GM12878 (cell line): ENCODE results near the gene MOG. TPM values are rescaled to one million over a fixed set of nuclear protein-coding genes. Genes with fewer than 3 reads are reported as not detected.
A peak's percentile ranks its signal among the peaks of the same experiment; 100 is the strongest.

ENCODE experiments used
- ATAC-seq: fragments of 200-7000 bp; cut with Tn5 transposase; 3 replicates; pipeline ENCODE4 v1.9.1; 2020; ENCODE audit warnings: mild to moderate bottlenecking, moderate library complexity
- BruUV-seq: library from RNA; stranded (reverse); fragments of 400-500 nt; replicated peaks from 2 replicates; lab custom pipeline; 2021; lab: Mats Ljungman, UMichigan
- CTCF ChIA-PET: fragments of 300-600 bp; sonication (Branson Sonifier 250); formaldehyde crosslinking; extraction: SDS; loops from one replicate; lab custom pipeline; 2021; ENCODE audit warnings: inconsistent platforms; lab: Yijun Ruan, JAX
- POLR2A ChIA-PET: fragments of 350-600 bp; formaldehyde crosslinking; extraction: SDS; loops from one replicate; lab custom pipeline; 2021; ENCODE audit warnings: inconsistent platforms; lab: Charles Lee
- RAD21 ChIA-PET: fragments of 300-600 bp; sonication (Branson Sonifier 250); formaldehyde crosslinking; loops from one replicate; lab custom pipeline; 2023; ENCODE audit warnings: antibody characterized with exemption; ENCODE audit not compliant: unreplicated experiment; lab: Charles Lee
- SMC1A ChIA-PET: fragments of 300-600 bp; sonication (Branson Sonifier 250); formaldehyde crosslinking; loops from one replicate; lab custom pipeline; 2023; ENCODE audit not compliant: unreplicated experiment, uncharacterized antibody; lab: Charles Lee
- DNase-seq: peaks from one replicate; pipeline ENCODE4 v3.0.0-alpha.2; 2011; ENCODE audit warnings: low read depth, low spot score
- FAIRE-seq: peaks from 3 replicates; lab custom pipeline; 2011; peaks lifted over from hg19 to GRCh38; lab: Jason Lieb, UNC
- H2AFZ ChIP-seq: 2 replicates; pipeline ENCODE4 v1.6.0; 2011; ENCODE audit warnings: low read depth, low read length, control low read depth; ENCODE audit not compliant: control insufficient read depth
- H3K27ac ChIP-seq: 2 replicates; pipeline ENCODE4 v1.5.1; 2011; ENCODE audit warnings: control low read depth; ENCODE audit not compliant: control insufficient read depth, insufficient read depth
- H3K27me3 ChIP-seq, 2 experiments: replicated peaks in 1 of 2; 2 replicates each; pipeline versions ENCODE4 v1.6.0 to v1.6.1; 2011; ENCODE audit warnings: low read length in 1 of 2; ENCODE audit not compliant: control insufficient read depth in 2 of 2, insufficient read depth in 2 of 2
- H3K36me3 ChIP-seq, 2 experiments: 2 replicates each; pipeline ENCODE4 v1.5.1; 2011; ENCODE audit warnings: low read length in 1 of 2; ENCODE audit not compliant: control insufficient read depth in 2 of 2, insufficient read depth in 2 of 2
- H3K4me1 ChIP-seq: 2 replicates; pipeline ENCODE4 v1.6.1; 2011; ENCODE audit warnings: mild to moderate bottlenecking, low read length, moderate library complexity, mixed read lengths; ENCODE audit not compliant: control insufficient read depth, insufficient read depth
- H3K4me2 ChIP-seq: 2 replicates; pipeline ENCODE4 v1.6.0; 2011; ENCODE audit warnings: control low read depth; ENCODE audit not compliant: control insufficient read depth, insufficient read depth
- H3K4me3 ChIP-seq: fragments of 200-600 bp; sonication (generic); 2 replicates; pipeline ENCODE4 v1.5.1; 2016
- H3K79me2 ChIP-seq: 2 replicates; pipeline ENCODE4 v1.6.0; 2011; ENCODE audit warnings: low read length; ENCODE audit not compliant: control insufficient read depth, insufficient read depth
- H3K9ac ChIP-seq: 2 replicates; pipeline ENCODE4 v1.8.0; 2011; ENCODE audit warnings: low read length, control low read depth, mixed read lengths; ENCODE audit not compliant: control insufficient read depth, insufficient read depth
- H3K9me3 ChIP-seq: replicated peaks from 3 replicates; pipeline ENCODE4 v1.5.1; 2011; ENCODE audit warnings: mild to moderate bottlenecking, low read length; ENCODE audit not compliant: control insufficient read depth, insufficient read depth
- H4K20me1 ChIP-seq: 2 replicates; pipeline ENCODE4 v1.6.0; 2011; ENCODE audit not compliant: control insufficient read depth, insufficient read depth
- CBX3 ChIP-seq: fragments of 200-600 bp; sonication (generic); IDR thresholded peaks from 2 replicates; pipeline ENCODE4 v1.6.1; 2016; ENCODE audit warnings: low read depth, borderline replicate concordance
- CTCF ChIP-seq, 3 experiments: IDR thresholded peaks in 2 of 3; conservative IDR thresholded peaks in 1 of 3; 2 replicates each; pipeline ENCODE4 v1.5.1; 2011; ENCODE audit warnings: low read depth in 3 of 3, low read length in 3 of 3, mild to moderate bottlenecking in 3 of 3, control low read depth in 2 of 3, moderate library complexity in 2 of 3, inconsistent platforms in 1 of 3, mixed read lengths in 1 of 3; ENCODE audit not compliant: control insufficient read depth in 2 of 3, insufficient read depth in 1 of 3; ENCODE audit errors: extremely low read depth in 1 of 3
- EED ChIP-seq: sonication (generic); IDR thresholded peaks from 2 replicates; pipeline ENCODE4 v1.6.1; 2016; ENCODE audit warnings: antibody characterized with exemption, low read depth
- IKZF1 ChIP-seq: fragments of 450-650 bp; conservative IDR thresholded peaks from 2 replicates; pipeline ENCODE4 v1.6.1; 2017; ENCODE audit warnings: antibody characterized with exemption, mild to moderate bottlenecking
- IRF3 ChIP-seq: fragments of 450-650 bp; IDR thresholded peaks from 2 replicates; pipeline ENCODE4 v1.6.1; 2014; ENCODE audit warnings: mild to moderate bottlenecking
- NFIC ChIP-seq: IDR thresholded peaks from 2 replicates; pipeline ENCODE4 v1.6.1; 2012; ENCODE audit warnings: low read depth, mild to moderate bottlenecking, inconsistent platforms, low read length, moderate library complexity
- PBX3 ChIP-seq: IDR thresholded peaks from 2 replicates; pipeline ENCODE4 v1.6.1; 2011; ENCODE audit warnings: mild to moderate bottlenecking, low read depth, low read length, moderate library complexity; ENCODE audit not compliant: insufficient replicate concordance
- RAD21 ChIP-seq: IDR thresholded peaks from 2 replicates; pipeline ENCODE4 v1.6.1; 2011; ENCODE audit warnings: mild to moderate bottlenecking, low read depth, low read length, moderate library complexity; ENCODE audit not compliant: insufficient read depth
- RCOR1 ChIP-seq: conservative IDR thresholded peaks from 2 replicates; pipeline ENCODE4 v1.6.1; 2012; ENCODE audit warnings: low read depth, low read length, improper control_type of control experiment
- RELA ChIP-seq: fragments of 450-650 bp; IDR thresholded peaks from 2 replicates; pipeline ENCODE4 v1.8.0; 2014; ENCODE audit warnings: borderline replicate concordance; ENCODE audit not compliant: partially characterized antibody
- SMC3 ChIP-seq: IDR thresholded peaks from 2 replicates; pipeline ENCODE4 v1.6.1; 2011; ENCODE audit warnings: low read length, improper control_type of control experiment, borderline replicate concordance
- YY1 ChIP-seq: IDR thresholded peaks from 2 replicates; pipeline ENCODE4 v1.6.1; 2011; ENCODE audit warnings: low read depth, mild to moderate bottlenecking, low read length
- WGBS: methylation state at CpG from one replicate; pipeline ENCODE4 v1.1.6; 2016; ENCODE audit warnings: low lambda C conversion rate; ENCODE audit not compliant: insufficient replicate concordance, insufficient coverage; ENCODE audit errors: missing lambda C conversion rate; 5-methylcytosine and 5-hydroxymethylcytosine counted together
- in situ Hi-C: fragments of 300-500 bp; cut with MboI; formaldehyde crosslinking; loops from 9 replicates; pipeline ENCODE4 v1.14.3; 2018; ENCODE audit warnings: mixed read lengths
- intact Hi-C: fragments of 100-400 bp; cut with micrococcal nuclease; formaldehyde crosslinking; loops from one replicate; pipeline ENCODE4 v1.14.2; 2022; ENCODE audit not compliant: unreplicated experiment
- polyA plus RNA-seq, 11 experiments: library from polyadenylated mRNA; depleted of rRNA in 4 of 11; unstranded in 6 of 11; stranded (reverse) in 5 of 11; fragments of >200 nt; fragmentation: Nextera tagmentation in 4 of 11; fragmentation: Illumina TruSeq in 1 of 11; extraction: Ambion mirVana in 4 of 11; extraction: Trizol in 1 of 11; gene quantifications; 1 replicate in 1 of 11; 2 replicates in 10 of 11; pipeline versions ENCODE4 v1.2.1 to v1.2.3, GENCODE V29; 2011 to 2016; ENCODE audit warnings: inconsistent platforms in 2 of 11, missing spikeins in 2 of 11, low read depth in 1 of 11
- total RNA-seq, 4 experiments: library from RNA; depleted of rRNA in 3 of 4; stranded (reverse); fragments of >200 nt in 3 of 4; fragmentation: Illumina TruSeq in 1 of 4; extraction: Trizol in 1 of 4; gene quantifications; 2 replicates each; pipeline versions ENCODE4 v1.2.1 to v1.2.3, GENCODE V29; 2013 to 2021

Gene MOG
- total and polyA plus RNA-seq, 10 of the 15 experiments (the other 5 are each of a cell fraction or from before 2014, with no cell fraction given) = not detected

GRCh38 chr6:29696147-29697125 lies 39.5 kb downstream of the MOG start (continued):
- no peak for TF ChIP-seq RCOR1
- TF ChIP-seq SMC3 = peak; percentile 38; the same call in 1 of the 2 replicates

GRCh38 chr6:29702519-29703103 lies 45.7 kb downstream of the MOG start:
- ChIA-PET SMC1A (interaction anchor here (0.9 to 2.5 kb wide), 5 partner anchors 14 to 132 kb away, joined by 3 to 8 read pairs (median 7); no protein-coding TSS in a partner anchor), CTCF (interaction anchor here (0.6 to 5.5 kb wide), 13 partner anchors 14 to 148 kb away, joined by 3 to 32 read pairs (median 5); no protein-coding TSS in a partner anchor), POLR2A (no interaction called here), RAD21 (interaction anchor here (0.7 to 1.7 kb wide), 5 partner anchors 14 to 97 kb away, joined by 3 to 4 read pairs (median 4); no protein-coding TSS in a partner anchor)
- Histone ChIP-seq H3K9ac (no peak overlapping the region), H3K4me2 (no peak overlapping the region), H2AFZ (no peak overlapping the region), H3K9me3 (no peaks in the 10 kb centered on the region), H4K20me1 (no peaks in the 10 kb centered on the region), H3K79me2 (no peaks in the 10 kb centered on the region), H3K27me3 (no peaks in the 10 kb centered on the region), H3K36me3 (no peaks in the 10 kb centered on the region), H3K4me1 (no peaks in the 10 kb centered on the region), H3K4me3 (no peak overlapping the region), H3K27ac (no peak overlapping the region)
- WGBS = 7% methylated on average over 17 of the region's 17 CpGs
- FAIRE-seq (peak; percentile 61), ATAC-seq (peak; percentile 99), DNase-seq (no peak)
- no TSS peak for BruUV-seq
- in situ Hi-C loops = no loop called here
- intact Hi-C loops = loop anchor here (1.0 kb wide), 2 partner anchors 36 to 51 kb away; no protein-coding TSS in a partner anchor
- TF ChIP-seq IRF3 = no peak
- TF ChIP-seq CTCF (IDR thresholded peaks at IDR 0.05 in 2 of 3, conservative IDR thresholded peaks at IDR 0.05 in 1 of 3; ENCODE audit: control insufficient read depth in 2 of 3, extremely low read depth in 1 of 3, insufficient read depth in 1 of 3, low read depth in 3 of 3, low read length in 3 of 3) = peak; percentile 69 to 84 (median 84)
- no peak for TF ChIP-seq PBX3
- TF ChIP-seq RELA = peak; percentile 40
- TF ChIP-seq IKZF1 = peak; percentile 31; the same call in 1 of the 2 replicates
- TF ChIP-seq YY1 = peak; percentile 36; the same call in 1 of the 2 replicates
- TF ChIP-seq RAD21 = peak; percentile 80
- no peak for TF ChIP-seq CBX3
- TF ChIP-seq EED = no peak
- TF ChIP-seq SMC3 = peak; percentile 78
- no peak for TF ChIP-seq NFIC
